ENCODE data around the gene CCDC9. TPM values are rescaled to one million over a fixed set of nuclear protein-coding genes. Genes with fewer than 3 reads are reported as not detected.
"Not testable (repeated sequence)": the region's sequence is repeated elsewhere in the genome, so short reads cannot be mapped to it uniquely, and the experiment has no call there.

CCDC9 gene
- total and polyA plus RNA-seq, 2 of the 13 experiments (the other 11 are each of a cell fraction or from before 2014, with no cell fraction given), result 2.9 to 6.3 TPM

DNA sequence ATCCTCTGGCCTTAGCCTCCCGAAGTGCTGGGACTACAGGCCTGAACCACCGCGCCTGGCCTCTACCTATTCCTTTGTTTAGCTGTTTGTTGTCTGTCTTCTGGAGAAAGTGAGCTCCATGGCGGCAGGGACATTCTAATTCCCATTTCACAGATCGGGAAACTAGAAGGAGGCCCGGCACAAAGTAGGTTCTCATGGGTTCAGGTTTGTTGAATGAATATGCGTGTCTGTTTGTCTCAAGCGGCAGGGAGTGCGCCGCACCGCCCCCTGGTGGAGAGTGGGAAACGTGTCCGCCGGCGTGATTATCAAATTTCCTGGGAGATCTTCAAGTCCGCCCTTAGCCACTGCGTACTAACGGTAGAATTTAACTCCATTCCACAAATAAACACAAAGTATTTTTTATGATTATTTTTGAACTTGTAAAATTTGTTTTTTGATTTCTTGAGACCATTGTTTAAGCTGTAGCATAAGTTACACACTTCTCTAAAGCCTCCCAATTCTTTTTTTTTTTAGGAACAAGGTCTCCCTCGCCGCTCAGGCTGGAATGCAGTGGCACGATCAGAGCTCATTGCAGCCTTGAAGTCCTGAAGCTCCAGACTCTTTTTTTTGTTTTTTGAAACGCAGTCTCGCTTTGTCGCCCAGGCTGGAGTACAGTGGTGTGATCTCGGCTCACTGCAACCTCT is 8.9 kb upstream of the CCDC9 start (continued):
- no peak for TF ChIP-seq SKI (IDR thresholded peaks at IDR 0.05; ENCODE audit: partially characterized antibody)
- TF ChIP-seq ZNF614 (CRISPR knock-in tag; IDR thresholded peaks at IDR 0.05; ENCODE audit: borderline replicate concordance), result 0 out of 2 replicates have a peak, but pooled peaks have one; percentile 23
- TF ChIP-seq ZNF234 (CRISPR knock-in tag; conservative IDR thresholded peaks at IDR 0.05), result no peak
- no peak for TF ChIP-seq FOSL1 (CRISPR knock-in tag; IDR thresholded peaks at IDR 0.05; ENCODE audit: borderline replicate concordance)
- TF ChIP-seq, protein P1, sequence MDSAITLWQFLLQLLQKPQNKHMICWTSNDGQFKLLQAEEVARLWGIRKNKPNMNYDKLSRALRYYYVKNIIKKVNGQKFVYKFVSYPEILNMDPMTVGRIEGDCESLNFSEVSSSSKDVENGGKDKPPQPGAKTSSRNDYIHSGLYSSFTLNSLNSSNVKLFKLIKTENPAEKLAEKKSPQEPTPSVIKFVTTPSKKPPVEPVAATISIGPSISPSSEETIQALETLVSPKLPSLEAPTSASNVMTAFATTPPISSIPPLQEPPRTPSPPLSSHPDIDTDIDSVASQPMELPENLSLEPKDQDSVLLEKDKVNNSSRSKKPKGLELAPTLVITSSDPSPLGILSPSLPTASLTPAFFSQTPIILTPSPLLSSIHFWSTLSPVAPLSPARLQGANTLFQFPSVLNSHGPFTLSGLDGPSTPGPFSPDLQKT (CRISPR knock-in tag; IDR thresholded peaks at IDR 0.05; ENCODE audit: borderline replicate concordance), result no peak
- no peak for TF ChIP-seq ZSCAN9 (CRISPR knock-in tag; IDR thresholded peaks at IDR 0.05; ENCODE audit: borderline replicate concordance)
- TF ChIP-seq NFRKB (IDR thresholded peaks at IDR 0.05), result no peak
- TF ChIP-seq ZNF510 (CRISPR knock-in tag; IDR thresholded peaks at IDR 0.05; ENCODE audit: low read depth), result no peak
- peak; percentile 33; the same call in 1 of the 2 replicates for TF ChIP-seq HOXA5 (CRISPR knock-in tag; IDR thresholded peaks at IDR 0.05)
- TF ChIP-seq ZNF354B (CRISPR knock-in tag; IDR thresholded peaks at IDR 0.05), result no peak
- TF ChIP-seq TCF12 (IDR thresholded peaks at IDR 0.05), result no peak
- TF ChIP-seq TCF12 (CRISPR knock-in tag; IDR thresholded peaks at IDR 0.05), result no peak
- TF ChIP-seq NAIF1 (CRISPR knock-in tag; IDR thresholded peaks at IDR 0.05; ENCODE audit: borderline replicate concordance), result no peak

DNA sequence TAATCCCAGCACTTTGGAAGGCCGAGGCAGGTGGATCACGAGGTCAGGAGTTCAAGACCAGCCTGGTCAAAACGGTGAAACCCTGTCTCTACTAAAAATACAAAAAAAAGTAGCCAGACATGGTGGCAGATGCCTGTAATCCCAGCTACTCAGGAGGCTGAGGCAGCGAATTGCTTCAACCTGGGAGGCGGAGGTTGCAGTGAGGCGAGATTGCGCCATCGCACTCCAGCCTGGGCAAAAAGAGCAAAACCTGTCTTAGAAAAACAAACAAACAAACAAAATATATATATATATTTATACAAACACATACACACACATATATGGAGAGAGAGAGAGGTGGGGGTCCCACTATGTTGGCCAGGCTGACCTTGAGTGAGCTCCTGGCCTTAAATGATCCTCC is 3.3 kb upstream of the CCDC9 start:
- in situ Hi-C loops (cut with HindIII; ENCODE audit: extremely low pct_ligation_motif_present, low pct_unique_long_range_greater_than_20kb), result loop anchor here (5.0 kb wide), 1 partner anchor 41 kb away; no protein-coding TSS in a partner anchor
- FAIRE-seq; H4K20me1 ChIP-seq (ENCODE audit: insufficient read depth, low read length); H3K9ac ChIP-seq (ENCODE audit: insufficient read depth, low read depth, low read length); BruUV-seq (replicated peaks); H3K27me3 ChIP-seq (ENCODE audit: control insufficient read depth in 1 of 2, insufficient read depth in 2 of 2, low read length in 2 of 2); DNase-seq (ENCODE audit: low spot score); H3K79me2 ChIP-seq (ENCODE audit: insufficient read depth, low read length); H3K36me3 ChIP-seq (replicated peaks in 1 of 2; ENCODE audit: control insufficient read depth in 1 of 2, insufficient read depth in 2 of 2, low read length in 2 of 2); intact Hi-C loops (cut with micrococcal nuclease; ENCODE audit: unreplicated experiment); H3K27ac ChIP-seq (ENCODE audit: extremely low read length, insufficient read depth, low read length); H3K4me3 ChIP-seq (replicated peaks in 1 of 3; ENCODE audit: insufficient read depth in 1 of 3, low read depth in 2 of 3, low read length in 3 of 3); CTCF ChIA-PET (ENCODE audit: low intra/inter-chr PET ratio, low total read pairs); ATAC-seq; H2AFZ ChIP-seq (ENCODE audit: low read length); H3K9me3 ChIP-seq (ENCODE audit: low read length): not testable (repeated sequence)
- WGBS (ENCODE audit: low lambda C conversion rate), result 22% methylated on average over 8 of the region's 8 CpGs
- Histone ChIP-seq H3K4me2 (ENCODE audit: low read depth, low read length) (peak overlapping the region; percentile 27; the same call in 1 of the 2 replicates), H3K4me1 (ENCODE audit: insufficient read depth, low read length) (peaks cover 43% of the 10 kb centered on the region)
- peak; percentile 80 for TF ChIP-seq CEBPB (IDR thresholded peaks at IDR 0.05; ENCODE audit: borderline replicate concordance, low read depth, low read length)
- peak; percentile 48; the same call in 1 of the 2 replicates for TF ChIP-seq ZNF121 (CRISPR knock-in tag; IDR thresholded peaks at IDR 0.05)
- TF ChIP-seq CEBPG (CRISPR knock-in tag; IDR thresholded peaks at IDR 0.05), result peak; percentile 71
- POLR2A ChIA-PET, result interaction anchor here (1.5 to 1.8 kb wide), 2 partner anchors 9 to 27 kb away, joined by 5 to 16 read pairs; no protein-coding TSS in a partner anchor
